ENCODE results near the gene TEAD1. TPM values are rescaled to one million over a fixed set of nuclear protein-coding genes. Genes with fewer than 3 reads are reported as not detected.

The TEAD1 gene
- total and polyA plus RNA-seq, 10 of the 15 experiments (the other 5 are each of a cell fraction or from before 2014, with no cell fraction given): 0.01 to 0.59 (median 0.04) TPM; not detected in 6

DNA sequence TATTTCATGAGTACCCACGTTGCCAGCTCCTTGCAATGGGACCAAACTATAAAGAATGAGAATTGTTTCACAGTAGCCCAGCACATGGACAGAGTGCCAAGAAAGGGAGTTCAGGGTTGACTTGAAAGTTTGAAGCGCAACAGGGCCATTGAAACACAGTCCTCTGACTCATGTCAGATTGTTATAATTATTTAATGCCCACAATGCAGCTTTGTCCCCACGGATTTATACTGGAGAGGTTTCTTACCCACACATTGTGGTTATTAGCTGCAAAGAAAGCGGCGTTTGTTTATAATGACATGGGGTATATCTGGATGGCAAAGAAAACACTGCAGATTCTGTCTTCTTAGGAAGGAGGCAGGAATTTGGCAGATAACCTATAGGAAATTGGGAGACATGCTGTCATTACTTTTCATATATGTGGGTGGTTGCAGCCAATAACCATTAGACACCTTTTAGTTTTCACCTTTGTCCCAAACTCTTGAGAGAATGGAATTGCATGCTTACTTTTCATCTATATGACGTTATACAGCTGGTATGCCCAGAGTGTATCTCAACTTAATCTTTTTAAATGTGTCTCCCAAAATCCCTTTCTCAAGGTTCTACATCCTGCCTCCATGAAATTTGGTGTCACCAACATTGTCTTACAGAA, 143.6 kb downstream of the TEAD1 start (continued):
- TF ChIP-seq, protein P1, sequence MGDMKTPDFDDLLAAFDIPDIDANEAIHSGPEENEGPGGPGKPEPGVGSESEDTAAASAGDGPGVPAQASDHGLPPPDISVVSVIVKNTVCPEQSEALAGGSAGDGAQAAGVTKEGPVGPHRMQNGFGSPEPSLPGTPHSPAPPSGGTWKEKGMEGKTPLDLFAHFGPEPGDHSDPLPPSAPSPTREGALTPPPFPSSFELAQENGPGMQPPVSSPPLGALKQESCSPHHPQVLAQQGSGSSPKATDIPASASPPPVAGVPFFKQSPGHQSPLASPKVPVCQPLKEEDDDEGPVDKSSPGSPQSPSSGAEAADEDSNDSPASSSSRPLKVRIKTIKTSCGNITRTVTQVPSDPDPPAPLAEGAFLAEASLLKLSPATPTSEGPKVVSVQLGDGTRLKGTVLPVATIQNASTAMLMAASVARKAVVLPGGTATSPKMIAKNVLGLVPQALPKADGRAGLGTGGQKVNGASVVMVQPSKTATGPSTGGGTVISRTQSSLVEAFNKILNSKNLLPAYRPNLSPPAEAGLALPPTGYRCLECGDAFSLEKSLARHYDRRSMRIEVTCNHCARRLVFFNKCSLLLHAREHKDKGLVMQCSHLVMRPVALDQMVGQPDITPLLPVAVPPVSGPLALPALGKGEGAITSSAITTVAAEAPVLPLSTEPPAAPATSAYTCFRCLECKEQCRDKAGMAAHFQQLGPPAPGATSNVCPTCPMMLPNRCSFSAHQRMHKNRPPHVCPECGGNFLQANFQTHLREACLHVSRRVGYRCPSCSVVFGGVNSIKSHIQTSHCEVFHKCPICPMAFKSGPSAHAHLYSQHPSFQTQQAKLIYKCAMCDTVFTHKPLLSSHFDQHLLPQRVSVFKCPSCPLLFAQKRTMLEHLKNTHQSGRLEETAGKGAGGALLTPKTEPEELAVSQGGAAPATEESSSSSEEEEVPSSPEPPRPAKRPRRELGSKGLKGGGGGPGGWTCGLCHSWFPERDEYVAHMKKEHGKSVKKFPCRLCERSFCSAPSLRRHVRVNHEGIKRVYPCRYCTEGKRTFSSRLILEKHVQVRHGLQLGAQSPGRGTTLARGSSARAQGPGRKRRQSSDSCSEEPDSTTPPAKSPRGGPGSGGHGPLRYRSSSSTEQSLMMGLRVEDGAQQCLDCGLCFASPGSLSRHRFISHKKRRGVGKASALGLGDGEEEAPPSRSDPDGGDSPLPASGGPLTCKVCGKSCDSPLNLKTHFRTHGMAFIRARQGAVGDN (IDR thresholded peaks at IDR 0.05): no peak
- TF ChIP-seq SIX5 (IDR thresholded peaks at IDR 0.05; ENCODE audit: low read depth, low read length, severe bottlenecking): no peak
- TF ChIP-seq RBBP5 (conservative IDR thresholded peaks at IDR 0.05): no peak
- no peak for TF ChIP-seq MLLT1 (IDR thresholded peaks at IDR 0.05)
- TF ChIP-seq RAD51 (IDR thresholded peaks at IDR 0.05): no peak

GRCh38 chr11:12818333-12819015, 144.3 kb downstream of the TEAD1 start:
- no peaks in the 10 kb centered on the region for H4K20me1 ChIP-seq (ENCODE audit: control insufficient read depth, insufficient read depth)
- H3K27me3 ChIP-seq (replicated peaks in 1 of 2; ENCODE audit: control insufficient read depth in 2 of 2, insufficient read depth in 2 of 2, low read length in 1 of 2): no peaks in the 10 kb centered on the region; a peak in 2 of 4 replicates
- CTCF ChIA-PET: interaction anchor here (1.6 kb wide), 1 partner anchor 9 kb away, joined by 4 read pairs; no protein-coding TSS in a partner anchor
- H3K9ac ChIP-seq (ENCODE audit: control insufficient read depth, insufficient read depth, low read length): no peak overlapping the region
- SMC1A ChIA-PET (ENCODE audit: uncharacterized antibody, unreplicated experiment): no interaction called here
- POLR2A ChIA-PET: no interaction called here
- H3K36me3 ChIP-seq (ENCODE audit: control insufficient read depth in 2 of 2, insufficient read depth in 2 of 2, low read length in 1 of 2): no peaks in the 10 kb centered on the region
- H3K27ac ChIP-seq (ENCODE audit: control insufficient read depth, insufficient read depth): no peak overlapping the region
- no peaks in the 10 kb centered on the region for H3K9me3 ChIP-seq (replicated peaks; ENCODE audit: control insufficient read depth, insufficient read depth, low read length)
- no peak for DNase-seq (ENCODE audit: low read depth, low spot score)
- in situ Hi-C loops (cut with MboI): no loop called here
- no peak for ATAC-seq
- H2AFZ ChIP-seq (ENCODE audit: control insufficient read depth, low read depth, low read length): no peak overlapping the region
- H3K4me3 ChIP-seq: no peak overlapping the region
- no TSS peak for BruUV-seq (replicated peaks)
- no peaks in the 10 kb centered on the region for H3K79me2 ChIP-seq (ENCODE audit: control insufficient read depth, insufficient read depth, low read length)
- no peaks in the 10 kb centered on the region for H3K4me1 ChIP-seq (ENCODE audit: control insufficient read depth, insufficient read depth, low read length)
- RAD21 ChIA-PET (ENCODE audit: unreplicated experiment): no interaction called here
- intact Hi-C loops (cut with micrococcal nuclease; ENCODE audit: unreplicated experiment): no loop called here
- no peak for FAIRE-seq
- no peak overlapping the region for H3K4me2 ChIP-seq (ENCODE audit: control insufficient read depth, insufficient read depth)
- WGBS (ENCODE audit: insufficient coverage, insufficient replicate concordance, low lambda C conversion rate, missing lambda C conversion rate): 64% methylated on average over 4 of the region's 4 CpGs
- TF ChIP-seq CREM (IDR thresholded peaks at IDR 0.05; ENCODE audit: low read depth): no peak
- TF ChIP-seq SP1 (IDR thresholded peaks at IDR 0.05; ENCODE audit: low read depth, low read length): no peak
- TF ChIP-seq CTCF (IDR thresholded peaks at IDR 0.05 in 2 of 3, conservative IDR thresholded peaks at IDR 0.05 in 1 of 3; ENCODE audit: control insufficient read depth in 2 of 3, extremely low read depth in 1 of 3, insufficient read depth in 1 of 3, low read depth in 3 of 3, low read length in 3 of 3): no peak
- no peak for TF ChIP-seq ELK1 (IDR thresholded peaks at IDR 0.05; ENCODE audit: low read depth, low read length)
- no peak for TF ChIP-seq PBX3 (IDR thresholded peaks at IDR 0.05; ENCODE audit: insufficient replicate concordance, low read depth, low read length)
- no peak for TF ChIP-seq YBX1 (IDR thresholded peaks at IDR 0.05)
